Posterior cingulate gyrus (tissue), 11 donors: ENCODE data around the gene MARVELD3.
"Not testable (repeated sequence)": the region's sequence is repeated elsewhere in the genome, so short reads cannot be mapped to it uniquely, and the experiment has no call there.

Experiments used
- DNase-seq, 10 donors: peaks; one replicate each; pipeline versions ENCODE4 v3.0.0 to v3.0.0-alpha.2; 2020 to 2021; ENCODE audit warnings: mixed read lengths in 3 of 10
- intact Hi-C: fragments of 100-400 bp; cut with DNase I; formaldehyde crosslinking; loops from one replicate; pipeline ENCODE4 v1.15.1; 2023

MARVELD3 gene

DNA sequence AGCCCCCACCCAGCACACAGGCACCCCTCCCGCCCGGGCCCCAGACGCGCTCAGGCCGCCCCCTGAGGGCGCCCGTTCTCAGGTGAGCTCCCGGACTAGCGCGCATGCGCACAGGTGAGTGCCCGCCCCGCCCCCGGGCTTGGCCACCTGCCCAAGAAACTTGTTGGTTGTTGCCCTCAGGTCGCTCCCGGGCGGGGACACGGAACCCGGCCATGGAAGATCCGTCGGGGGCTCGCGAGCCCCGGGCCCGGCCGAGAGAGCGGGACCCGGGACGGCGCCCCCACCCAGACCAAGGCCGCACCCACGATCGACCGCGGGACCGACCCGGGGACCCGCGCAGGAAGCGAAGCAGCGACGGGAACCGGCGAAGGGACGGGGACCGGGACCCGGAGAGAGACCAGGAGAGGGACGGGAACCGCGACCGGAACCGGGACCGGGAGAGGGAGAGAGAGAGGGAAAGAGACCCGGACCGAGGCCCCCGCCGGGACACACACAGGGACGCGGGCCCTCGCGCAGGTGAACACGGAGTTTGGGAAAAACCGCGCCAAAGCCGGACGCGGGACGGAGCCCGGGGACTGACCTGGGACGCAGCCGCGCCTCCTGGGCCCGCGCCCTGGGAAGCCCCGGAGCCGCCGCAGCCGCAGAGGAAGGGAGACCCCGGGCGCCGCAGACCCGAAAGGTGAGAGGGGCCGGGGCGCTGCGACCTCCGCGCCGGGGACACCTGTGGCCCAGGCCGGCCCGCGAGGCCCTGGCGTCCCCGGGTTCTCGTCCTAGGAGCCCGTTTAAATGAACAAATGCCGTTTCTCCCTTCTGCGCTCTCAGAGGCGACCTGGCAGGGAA, at the start of gene MARVELD3:
TSS of gene MARVELD3 (plus strand) at position 167 of the 840 bp plus-strand sequence. CDS start at position 213, 46 bp downstream.
- intact Hi-C loops: no loop called here
- DNase-seq: peak in 2 of 10 donors; percentile 76 to 82

GRCh38 chr16:71576971-71577370, 49.0 kb upstream of the MARVELD3 start, which contains the start of gene TAT:
TSS of gene TAT (minus strand) at chr16:71577092. CDS start at chr16:71576415, 677 bp downstream.
- intact Hi-C loops: no loop called here
- DNase-seq: no peak

GRCh38 chr16:71582553-71582848, 43.5 kb upstream of the MARVELD3 start:
- DNase-seq, intact Hi-C loops: not testable (repeated sequence)

- no peak for DNase-seq
- intact Hi-C loops: no loop called here
Observed at GRCh38 chr16:71584543-71585317, 41.3 kb upstream of the MARVELD3 start.

- intact Hi-C loops: no loop called here
- DNase-seq: no peak
Observed at GRCh38 chr16:71585318-71585703, 40.7 kb upstream of the MARVELD3 start.

DNA sequence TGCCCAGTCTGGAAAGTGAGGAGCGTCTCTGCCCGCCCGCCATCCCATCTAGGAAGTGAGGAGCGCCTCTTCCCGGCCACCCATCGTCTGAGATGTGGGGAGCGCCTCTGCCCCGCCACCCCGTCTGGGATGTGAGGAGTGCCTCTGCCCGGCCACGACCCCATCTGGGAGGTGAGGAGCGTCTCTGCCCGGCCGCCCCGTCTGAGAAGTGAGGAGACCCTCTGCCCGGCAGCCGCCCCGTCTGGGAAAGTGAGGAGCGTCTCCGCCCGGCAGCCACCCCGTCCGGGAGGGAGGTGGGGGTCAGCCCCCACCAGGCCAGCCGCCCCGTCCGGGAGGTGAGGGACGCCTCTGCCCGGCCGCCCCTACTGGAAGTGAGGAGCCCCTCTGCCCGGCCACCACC, 36.6 kb upstream of the MARVELD3 start:
- intact Hi-C loops, DNase-seq: not testable (repeated sequence)

GRCh38 chr16:71590071-71590470, 35.9 kb upstream of the MARVELD3 start:
- intact Hi-C loops, DNase-seq: not testable (repeated sequence)

GRCh38 chr16:71590584-71590983, 35.4 kb upstream of the MARVELD3 start:
- DNase-seq: no peak
- intact Hi-C loops: no loop called here

- DNase-seq: no peak
- intact Hi-C loops: no loop called here
Observed at GRCh38 chr16:71591917-71592316, 34.1 kb upstream of the MARVELD3 start.

DNA sequence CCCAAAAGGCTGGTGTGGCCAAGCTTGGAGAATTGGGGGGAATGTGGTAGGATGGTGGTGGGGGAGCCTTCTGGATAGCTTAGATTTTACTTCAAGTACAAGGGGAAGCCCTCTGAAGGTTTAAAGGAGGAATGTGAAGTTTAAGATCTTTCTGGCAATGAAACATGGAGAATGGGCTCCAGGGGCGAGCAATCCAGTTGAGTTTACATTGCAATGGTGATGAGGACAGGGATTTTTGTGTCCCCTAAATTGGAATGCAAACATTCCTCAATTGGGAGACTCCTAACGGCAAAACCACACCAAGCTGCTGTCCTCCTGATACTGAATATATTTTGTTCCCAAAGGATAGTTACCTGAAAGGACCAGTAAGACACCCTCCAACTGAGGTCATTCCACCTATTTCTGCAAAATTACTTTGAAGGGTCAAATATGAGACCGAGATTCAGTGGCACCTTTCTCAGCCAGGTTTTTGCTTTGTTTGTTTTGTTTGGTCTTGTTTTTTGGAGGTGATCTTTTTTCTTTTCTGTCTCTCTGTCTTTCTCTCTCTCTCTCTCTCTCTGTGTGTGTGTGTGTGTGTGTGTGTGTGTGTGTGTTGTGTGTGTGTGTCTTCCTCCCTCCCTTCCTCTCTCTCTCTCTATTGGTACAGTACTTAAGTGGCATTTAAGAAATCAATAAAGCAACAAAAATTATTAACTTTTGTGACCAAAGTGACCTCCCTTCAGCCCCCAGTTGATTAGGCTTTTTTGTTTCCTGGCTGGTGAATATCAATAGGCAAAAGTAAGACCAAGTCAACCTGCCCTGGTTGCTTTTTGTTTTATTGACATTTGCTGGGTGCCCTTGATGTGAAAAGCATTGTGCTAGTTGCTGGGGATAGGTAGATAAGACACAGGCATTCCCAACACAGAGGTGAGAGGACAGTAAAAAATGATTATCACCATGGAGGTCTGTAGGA, 32.7 kb upstream of the MARVELD3 start:
- intact Hi-C loops: no loop called here
- DNase-seq: no peak

DNA sequence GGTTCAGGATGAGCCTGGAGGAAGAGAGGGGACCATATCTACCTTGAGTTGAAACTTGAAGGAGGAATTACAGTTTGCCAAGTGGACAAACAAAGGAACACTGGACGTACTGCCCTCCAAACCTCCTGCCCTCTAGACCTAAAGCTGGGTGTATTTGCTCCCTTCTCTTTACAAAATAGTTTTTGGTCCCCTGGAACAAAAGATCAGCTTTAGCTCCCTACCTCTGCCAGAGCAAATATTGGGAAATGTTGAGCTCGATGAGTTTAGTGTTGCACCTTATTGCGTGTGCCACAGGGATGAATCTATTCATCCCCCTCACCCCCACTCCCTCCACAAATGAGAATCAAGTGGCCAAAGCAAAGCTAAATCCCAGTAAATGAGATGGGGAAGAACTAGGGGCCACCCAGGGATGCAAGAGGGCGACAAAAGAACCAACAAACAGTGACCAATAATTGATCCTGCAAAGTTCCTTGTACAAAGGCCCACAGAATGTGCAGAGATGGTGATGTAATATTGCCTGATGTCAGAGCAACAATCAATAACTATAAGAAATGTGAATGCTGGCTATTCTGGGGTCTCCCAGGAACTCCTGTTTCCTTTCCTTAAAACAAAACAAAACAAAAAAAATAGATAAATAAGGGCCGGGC, 31.9 kb upstream of the MARVELD3 start:
- no peak for DNase-seq
- intact Hi-C loops: no loop called here

DNA sequence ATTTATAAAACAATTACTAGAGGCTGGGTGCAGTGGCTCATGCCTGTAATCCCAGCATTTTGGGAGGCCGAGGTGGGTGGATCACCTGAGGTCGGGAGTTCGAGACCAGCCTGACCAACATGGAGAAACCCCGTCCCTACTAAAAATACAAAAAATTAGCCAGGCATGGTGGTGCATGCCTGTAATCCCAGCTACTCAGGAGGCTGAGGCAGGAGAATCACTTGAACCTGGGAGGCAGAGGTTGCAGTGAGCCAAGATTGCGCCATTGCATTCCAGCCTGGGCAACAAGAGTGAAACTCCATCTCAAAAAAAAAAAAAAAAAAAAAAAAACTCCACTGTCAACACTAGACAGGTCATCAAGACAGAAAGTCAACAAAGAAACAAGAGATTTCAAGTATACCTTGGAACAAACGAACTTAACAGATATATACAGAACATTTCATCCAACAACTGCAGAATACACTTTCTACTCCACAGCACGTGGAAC, 30.6 kb upstream of the MARVELD3 start:
- intact Hi-C loops: not testable (repeated sequence)

GRCh38 chr16:71598426-71598825, 27.6 kb upstream of the MARVELD3 start:
- intact Hi-C loops, DNase-seq: not testable (repeated sequence)

More for the DNA sequence above, 30.6 kb upstream of the MARVELD3 start:
- DNase-seq: not testable (repeated sequence)

GRCh38 chr16:71600822-71601221, 25.2 kb upstream of the MARVELD3 start:
- intact Hi-C loops: no loop called here
- DNase-seq: no peak

- intact Hi-C loops: no loop called here
Observed at GRCh38 chr16:71609066-71609465, 16.9 kb upstream of the MARVELD3 start.

DNA sequence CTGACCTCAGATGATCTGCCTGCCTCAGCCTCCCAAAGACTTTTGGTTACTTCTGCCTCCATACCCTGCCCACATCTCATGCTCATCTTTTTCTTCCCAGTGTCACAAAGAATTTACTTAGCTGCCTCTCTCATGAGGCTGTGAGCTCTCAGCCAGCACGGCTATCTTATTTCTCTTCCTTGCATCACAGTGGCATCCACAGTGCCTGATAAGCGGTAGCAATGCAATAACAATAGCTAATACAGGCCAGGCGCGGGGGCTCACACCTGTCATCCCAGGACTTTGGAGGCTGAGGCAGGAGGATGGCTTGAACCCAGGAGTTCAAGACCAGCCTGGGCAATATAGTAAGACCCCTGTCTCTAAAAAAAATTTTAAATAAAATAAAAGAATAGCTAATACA, 15.5 kb upstream of the MARVELD3 start:
- intact Hi-C loops: loop anchor here (5.0 kb wide), 1 partner anchor 43 kb away; no protein-coding TSS in a partner anchor
- DNase-seq: no peak

More at GRCh38 chr16:71609066-71609465, 16.9 kb upstream of the MARVELD3 start:
- no peak for DNase-seq

DNA sequence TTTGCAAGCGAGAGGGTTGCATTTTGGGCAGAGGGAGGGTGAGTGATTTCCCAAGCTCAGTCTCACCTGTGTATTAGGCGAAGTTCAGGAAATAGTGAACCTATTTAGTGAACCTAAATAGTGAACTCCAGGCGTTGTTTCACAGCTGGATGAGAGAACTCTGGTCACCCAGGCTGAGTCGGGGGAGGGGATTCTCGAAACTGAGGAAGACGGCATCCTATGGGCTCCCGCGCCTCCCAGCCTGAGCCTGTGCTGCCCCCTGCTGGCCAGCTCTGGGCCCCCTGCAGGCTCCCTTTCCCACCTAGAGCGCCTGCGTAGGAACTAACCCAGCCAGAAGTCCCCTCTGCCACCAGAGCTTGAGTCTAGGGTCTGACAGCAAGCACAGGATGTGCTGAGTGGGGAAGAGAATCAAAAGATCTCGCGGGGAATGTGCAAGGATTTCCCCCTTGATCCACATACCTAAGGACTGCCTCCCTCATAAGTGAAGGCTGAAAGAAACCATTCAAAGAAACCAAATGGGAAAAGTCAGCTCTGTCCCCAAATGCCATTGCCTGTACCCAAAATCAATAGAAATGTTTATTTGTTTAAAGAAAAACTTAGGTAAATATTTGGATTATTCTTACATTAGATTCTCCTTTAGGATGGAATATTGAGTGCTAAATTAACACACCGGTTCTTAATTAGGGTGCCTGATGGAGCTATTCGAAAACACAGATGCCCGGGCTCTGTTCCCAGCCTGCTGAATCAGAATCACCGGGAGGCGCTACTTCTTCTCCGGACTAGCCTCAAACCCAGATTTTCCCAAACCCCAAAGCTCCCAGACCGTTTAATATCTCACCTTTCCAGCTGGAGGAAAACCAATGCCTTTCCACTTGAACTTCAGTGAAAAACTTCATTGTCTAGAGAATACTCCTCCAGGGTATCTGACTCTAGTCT, 14.8 kb upstream of the MARVELD3 start:
- intact Hi-C loops: loop anchor here (1.0 to 5.0 kb wide), 2 partner anchors 44 to 199 kb away; no protein-coding TSS in a partner anchor
- peak; percentile 45 to 96 (median 79) for DNase-seq

GRCh38 chr16:71614956-71615355, 11.0 kb upstream of the MARVELD3 start:
- DNase-seq: not testable (repeated sequence)
- intact Hi-C loops: loop anchor here (5.0 kb wide), 1 partner anchor 48 kb away; no protein-coding TSS in a partner anchor
